Mesothelial cell of epicardium (in vitro differentiated cells): ENCODE results near the gene GALNT1. TPM values are rescaled to one million over a fixed set of nuclear protein-coding genes. Genes with fewer than 3 reads are reported as not detected.

ENCODE experiments used
- DNase-seq, 2 experiments: peaks; one replicate each; pipeline ENCODE4 v3.0.0; 2021; ENCODE audit warnings: low spot score in 2 of 2; ENCODE audit not compliant: unreplicated experiment in 2 of 2
- H3K27ac Mint-ChIP-seq: 2 replicates; pipeline ENCODE4 v1.8.0; 2021; ENCODE audit warnings: mixed read lengths
- H3K27me3 Mint-ChIP-seq: 2 replicates; pipeline ENCODE4 v1.8.0; 2021; ENCODE audit warnings: low read depth, mixed read lengths
- H3K36me3 Mint-ChIP-seq: 2 replicates; pipeline ENCODE4 v1.8.0; 2021; ENCODE audit warnings: mixed read lengths
- H3K4me1 Mint-ChIP-seq: 2 replicates; pipeline ENCODE4 v1.8.0; 2021; ENCODE audit warnings: mixed read lengths
- H3K4me3 Mint-ChIP-seq: 2 replicates; pipeline ENCODE4 v1.8.0; 2021; ENCODE audit warnings: mild to moderate bottlenecking, moderate library complexity, mixed read lengths
- H3K9me3 Mint-ChIP-seq: 2 replicates; pipeline ENCODE4 v1.8.0; 2021; ENCODE audit warnings: mixed read lengths
- CTCF ChIP-seq: fragments of 200-600 bp; sonication (generic); IDR thresholded peaks from one replicate; pipeline ENCODE4 v1.5.0; 2021; ENCODE audit warnings: antibody characterized with exemption; ENCODE audit not compliant: unreplicated experiment
- total RNA-seq: library from RNA; stranded (reverse); gene quantifications from 3 replicates; pipeline ENCODE4 v1.2.1, GENCODE V29; 2021

Gene GALNT1
- total RNA-seq, 1 donor from 2014 or later = 85.0 TPM

- no peak overlapping the region for H3K4me3 Mint-ChIP-seq
- peaks cover 33% of the 10 kb centered on the region for H3K36me3 Mint-ChIP-seq
- H3K27ac Mint-ChIP-seq = no peak overlapping the region
- no peak for TF ChIP-seq CTCF
- no peaks in the 10 kb centered on the region for H3K4me1 Mint-ChIP-seq
- no peaks in the 10 kb centered on the region for H3K27me3 Mint-ChIP-seq
- no peak for DNase-seq
- H3K9me3 Mint-ChIP-seq = peaks cover 14% of the 10 kb centered on the region
Measured at GRCh38 chr18:35662293-35663062, 80.9 kb downstream of the GALNT1 start.

- no peak for DNase-seq
- Mint-ChIP-seq H3K27ac (no peak overlapping the region), H3K36me3 (peaks cover 23% of the 10 kb centered on the region), H3K27me3 (no peaks in the 10 kb centered on the region), H3K9me3 (peaks cover 14% of the 10 kb centered on the region), H3K4me1 (peaks cover 9% of the 10 kb centered on the region), H3K4me3 (no peak overlapping the region)
- TF ChIP-seq CTCF = no peak
Measured at GRCh38 chr18:35671966-35672603, 90.5 kb downstream of the GALNT1 start.

- H3K36me3 Mint-ChIP-seq = peaks cover 15% of the 10 kb centered on the region
- no peak overlapping the region for H3K27ac Mint-ChIP-seq
- no peak overlapping the region for H3K4me3 Mint-ChIP-seq
- H3K27me3 Mint-ChIP-seq = no peaks in the 10 kb centered on the region
- H3K9me3 Mint-ChIP-seq = peaks cover 6% of the 10 kb centered on the region
- H3K4me1 Mint-ChIP-seq = peaks cover 9% of the 10 kb centered on the region
- no peak for DNase-seq
- TF ChIP-seq CTCF = no peak
Measured at GRCh38 chr18:35672897-35673296, 91.4 kb downstream of the GALNT1 start.

GRCh38 chr18:35673682-35674081 lies 92.1 kb downstream of the GALNT1 start:
- DNase-seq = no peak
- H3K27ac Mint-ChIP-seq = no peak overlapping the region
- no peak overlapping the region for H3K4me3 Mint-ChIP-seq
- H3K4me1 Mint-ChIP-seq = peaks cover 9% of the 10 kb centered on the region
- peaks cover 8% of the 10 kb centered on the region for H3K36me3 Mint-ChIP-seq
- H3K9me3 Mint-ChIP-seq = no peaks in the 10 kb centered on the region
- no peaks in the 10 kb centered on the region for H3K27me3 Mint-ChIP-seq
- TF ChIP-seq CTCF = no peak

- DNase-seq = no peak
- H3K36me3 Mint-ChIP-seq = peaks cover 15% of the 10 kb centered on the region
- H3K9me3 Mint-ChIP-seq = no peaks in the 10 kb centered on the region
- peaks cover 3% of the 10 kb centered on the region for H3K4me1 Mint-ChIP-seq
- no peaks in the 10 kb centered on the region for H3K27me3 Mint-ChIP-seq
- no peak for TF ChIP-seq CTCF
- H3K4me3 Mint-ChIP-seq = no peak overlapping the region
- H3K27ac Mint-ChIP-seq = no peak overlapping the region
Measured at GRCh38 chr18:35680139-35680551, 98.6 kb downstream of the GALNT1 start.
